Fibroblast of mammary gland (primary cell): ENCODE results near the gene PTPRD.

Source experiments
- DNase-seq: peaks from one replicate; pipeline ENCODE4 v3.0.0-alpha.2; 2010; ENCODE audit warnings: low read depth
- H3K4me3 ChIP-seq: 2 replicates; pipeline ENCODE4 v1.5.1; 2011; ENCODE audit warnings: low read depth, mild to moderate bottlenecking, low read length, moderate library complexity; ENCODE audit not compliant: control insufficient read depth
- CTCF ChIP-seq: conservative IDR thresholded peaks from 2 replicates; pipeline ENCODE4 v1.5.1; 2011; ENCODE audit warnings: low read depth, low read length, inconsistent platforms; ENCODE audit not compliant: control insufficient read depth, insufficient read depth

Gene PTPRD

GRCh38 chr9:8434621-8435020, 2178.2 kb downstream of the PTPRD start:
- no peak for TF ChIP-seq CTCF
- DNase-seq = no peak
- no peak overlapping the region for H3K4me3 ChIP-seq

GRCh38 chr9:8432224-8432623, 2180.6 kb downstream of the PTPRD start:
- no peak for TF ChIP-seq CTCF
- no peak for DNase-seq
- no peak overlapping the region for H3K4me3 ChIP-seq

GRCh38 chr9:8431505-8431904, 2181.3 kb downstream of the PTPRD start:
- H3K4me3 ChIP-seq = no peak overlapping the region
- no peak for DNase-seq
- TF ChIP-seq CTCF = no peak

- no peak for TF ChIP-seq CTCF
- no peak overlapping the region for H3K4me3 ChIP-seq
- DNase-seq = no peak
These were observed 2181.9 kb downstream of the PTPRD start for GRCh38 chr9:8430945-8431344.

GRCh38 chr9:8429768-8430167, 2183.0 kb downstream of the PTPRD start:
- H3K4me3 ChIP-seq = no peak overlapping the region
- no peak for DNase-seq
- TF ChIP-seq CTCF = no peak

GRCh38 chr9:8429157-8429556, 2183.6 kb downstream of the PTPRD start:
- no peak for TF ChIP-seq CTCF
- no peak for DNase-seq
- no peak overlapping the region for H3K4me3 ChIP-seq

GRCh38 chr9:8428389-8428788, 2184.4 kb downstream of the PTPRD start:
- DNase-seq = no peak
- TF ChIP-seq CTCF = no peak
- H3K4me3 ChIP-seq = no peak overlapping the region
